Duodenal mucosa (tissue), 2 donors: ENCODE results near the gene SPO11.

Experiments
- H3K27ac ChIP-seq: one replicate; pipeline ENCODE4 v1.7.0; 2013; ENCODE audit warnings: low read depth, low read length
- H3K27me3 ChIP-seq, 2 donors: one replicate each; pipeline ENCODE4 v1.7.0; 2013; ENCODE audit warnings: low read length in 2 of 2, control low read depth in 1 of 2; ENCODE audit not compliant: insufficient read depth in 2 of 2, control insufficient read depth in 1 of 2
- H3K36me3 ChIP-seq, 2 donors: one replicate each; pipeline ENCODE4 v1.7.0; 2013; ENCODE audit warnings: low read length in 2 of 2, control low read depth in 1 of 2; ENCODE audit not compliant: insufficient read depth in 2 of 2, control insufficient read depth in 1 of 2
- H3K4me1 ChIP-seq, 2 donors: one replicate each; pipeline ENCODE4 v1.7.0; 2013; ENCODE audit warnings: low read length in 2 of 2, control low read depth in 1 of 2; ENCODE audit not compliant: insufficient read depth in 2 of 2, control insufficient read depth in 1 of 2
- H3K4me3 ChIP-seq, 2 donors: one replicate each; pipeline ENCODE4 v1.7.0; 2013; ENCODE audit warnings: low read length in 2 of 2, low read depth in 1 of 2
- H3K9ac ChIP-seq, 2 donors: one replicate each; pipeline ENCODE4 v1.7.0; 2013; ENCODE audit warnings: low read length in 2 of 2, low read depth in 1 of 2
- H3K9me3 ChIP-seq, 2 donors: one replicate each; pipeline ENCODE4 v1.7.0; 2013; ENCODE audit warnings: low read length in 2 of 2, control low read depth in 1 of 2; ENCODE audit not compliant: control insufficient read depth in 1 of 2

The SPO11 gene

DNA sequence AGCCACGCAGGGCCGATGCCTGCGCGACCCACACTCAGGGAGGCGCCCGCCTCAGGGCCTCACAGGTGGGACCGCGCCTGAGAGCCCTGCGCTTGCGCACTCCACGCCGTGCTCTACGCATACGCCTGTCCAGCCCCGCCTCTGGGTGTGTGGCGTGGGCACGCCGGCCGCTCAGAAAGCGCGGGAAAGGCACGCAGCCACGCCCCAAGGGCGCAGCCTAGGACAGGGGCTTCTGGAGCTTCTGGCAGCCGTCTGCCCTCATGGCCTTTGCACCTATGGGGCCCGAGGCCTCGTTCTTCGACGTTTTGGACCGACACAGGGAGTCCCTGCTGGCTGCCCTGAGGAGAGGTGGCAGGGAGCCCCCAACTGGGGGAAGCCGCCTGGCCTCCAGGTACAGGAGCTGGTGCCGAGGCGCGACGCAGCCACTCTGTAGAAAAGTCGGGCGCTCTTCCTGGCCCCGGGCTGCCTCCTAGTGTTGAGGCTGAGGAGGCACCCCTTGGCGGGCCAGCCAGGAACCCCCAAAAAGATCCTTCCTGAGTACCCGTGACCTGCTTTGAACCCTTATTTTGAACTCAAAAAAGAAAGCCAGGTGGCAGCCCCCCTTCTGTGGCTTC is at the start of gene SPO11:
SPO11 (plus strand) TSS at position 196 of the 614 bp plus-strand sequence; CDS start at position 261, 65 bp downstream.
- Histone ChIP-seq H3K9ac (no peak within 1 kb of the TSS), H3K4me3 (no peak within 1 kb of the TSS), H3K27ac (no peak within 1 kb of the TSS), H3K36me3 (no peaks in the 10 kb centered on the region), H3K4me1 (peaks cover 0 to 3% of the 10 kb centered on the region in 2 donors), H3K9me3 (no peaks in the 10 kb centered on the region), H3K27me3 (peaks cover 0 to 9% of the 10 kb centered on the region in 2 donors)

GRCh38 chr20:57280221-57280620 is 49.4 kb upstream of the SPO11 start:
- H3K9me3 ChIP-seq, result no peaks in the 10 kb centered on the region
- H3K36me3 ChIP-seq, result no peaks in the 10 kb centered on the region
- H3K4me1 ChIP-seq, result no peaks in the 10 kb centered on the region
- no peak overlapping the region for H3K4me3 ChIP-seq
- peaks cover 0 to 15% of the 10 kb centered on the region in 2 donors for H3K27me3 ChIP-seq
- no peak overlapping the region for H3K27ac ChIP-seq
- no peak overlapping the region for H3K9ac ChIP-seq

DNA sequence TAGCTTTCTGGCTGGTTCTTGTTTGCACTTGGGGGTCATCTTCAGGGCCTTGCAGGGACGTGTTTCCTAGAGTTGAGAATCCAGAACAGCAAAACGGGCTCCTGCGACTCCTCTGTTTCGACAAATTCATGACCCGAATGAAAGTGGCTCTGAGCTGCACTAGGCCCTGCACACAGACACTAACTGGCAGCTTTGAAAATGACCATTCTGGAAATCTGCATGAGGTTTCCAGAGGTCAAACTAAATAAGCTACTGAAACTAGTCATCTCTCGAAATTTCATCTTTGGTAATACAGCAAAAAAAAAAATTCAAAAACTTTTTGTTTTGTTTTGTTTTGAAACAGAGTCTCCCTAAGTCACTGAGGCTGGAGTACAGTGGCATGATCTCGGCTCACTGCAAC is 47.7 kb upstream of the SPO11 start:
- Histone ChIP-seq H3K4me1 (no peaks in the 10 kb centered on the region), H3K36me3 (no peaks in the 10 kb centered on the region), H3K27me3 (peaks cover 1 to 12% of the 10 kb centered on the region in 2 donors), H3K9ac (no peak overlapping the region), H3K4me3 (no peak overlapping the region), H3K9me3 (no peaks in the 10 kb centered on the region), H3K27ac (no peak overlapping the region)

DNA sequence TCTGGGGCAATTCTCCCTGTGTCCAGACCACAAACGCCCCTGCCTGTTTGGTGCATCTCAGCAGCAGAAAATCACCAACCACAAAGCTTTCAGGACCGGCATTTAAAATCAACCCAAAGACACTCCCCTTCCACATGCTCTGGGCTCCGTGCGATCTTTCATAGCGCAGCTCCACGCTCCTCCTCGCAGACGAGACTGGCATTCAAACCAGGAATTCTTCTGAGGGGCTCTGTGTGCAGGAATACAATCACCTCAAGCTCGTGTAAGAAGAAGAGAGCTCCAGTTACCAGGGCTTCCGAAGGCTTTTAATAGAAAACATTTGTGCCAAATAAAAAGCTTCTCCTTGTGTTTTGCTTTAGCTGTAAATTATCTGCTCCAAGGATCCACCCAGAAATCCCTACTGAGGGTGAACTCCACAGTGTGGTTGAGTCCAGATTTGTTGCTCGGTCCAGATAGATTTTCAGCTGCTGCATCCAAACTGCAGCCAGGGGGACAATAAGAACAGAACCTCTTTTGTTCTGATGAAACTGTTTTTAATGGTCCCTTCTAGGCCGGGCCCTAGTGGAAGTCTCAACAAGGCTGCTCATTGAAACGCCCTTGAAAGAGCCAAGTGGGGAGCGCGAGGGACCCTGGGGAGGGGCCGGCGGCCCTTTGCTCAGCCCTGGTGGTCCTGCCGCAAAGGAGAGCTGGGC is 46.8 kb upstream of the SPO11 start:
- H3K27me3 ChIP-seq, result peaks cover 5 to 19% of the 10 kb centered on the region in 2 donors
- H3K4me1 ChIP-seq, result no peaks in the 10 kb centered on the region
- no peak overlapping the region for H3K27ac ChIP-seq
- no peaks in the 10 kb centered on the region for H3K9me3 ChIP-seq
- no peak overlapping the region for H3K4me3 ChIP-seq
- no peak overlapping the region for H3K9ac ChIP-seq
- H3K36me3 ChIP-seq, result no peaks in the 10 kb centered on the region

DNA sequence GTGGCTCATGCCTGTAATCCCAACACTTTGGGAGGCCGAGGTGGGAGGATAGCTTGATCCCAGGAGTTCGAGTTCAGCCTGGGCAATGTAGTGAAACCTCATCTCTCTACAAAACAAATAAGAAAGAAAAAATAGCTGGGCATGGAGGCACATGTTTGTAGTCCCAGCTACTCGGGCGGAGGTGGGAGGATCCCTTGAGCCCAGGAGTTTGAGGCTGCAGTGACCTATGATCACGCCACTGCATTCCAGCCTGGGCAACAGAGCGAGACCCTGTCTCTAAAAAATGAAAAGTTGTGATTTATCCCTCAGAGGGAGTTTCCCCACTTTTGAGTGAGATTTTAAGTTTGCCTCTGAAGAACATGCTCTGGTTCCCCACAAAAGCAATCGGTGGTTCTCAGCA is 45.7 kb upstream of the SPO11 start:
- Histone ChIP-seq H3K36me3 (no peaks in the 10 kb centered on the region), H3K9ac (no peak overlapping the region), H3K27me3 (peaks cover 5 to 24% of the 10 kb centered on the region in 2 donors), H3K9me3 (no peaks in the 10 kb centered on the region), H3K4me3 (no peak overlapping the region), H3K27ac (no peak overlapping the region), H3K4me1 (peaks cover 0 to 7% of the 10 kb centered on the region in 2 donors)

DNA sequence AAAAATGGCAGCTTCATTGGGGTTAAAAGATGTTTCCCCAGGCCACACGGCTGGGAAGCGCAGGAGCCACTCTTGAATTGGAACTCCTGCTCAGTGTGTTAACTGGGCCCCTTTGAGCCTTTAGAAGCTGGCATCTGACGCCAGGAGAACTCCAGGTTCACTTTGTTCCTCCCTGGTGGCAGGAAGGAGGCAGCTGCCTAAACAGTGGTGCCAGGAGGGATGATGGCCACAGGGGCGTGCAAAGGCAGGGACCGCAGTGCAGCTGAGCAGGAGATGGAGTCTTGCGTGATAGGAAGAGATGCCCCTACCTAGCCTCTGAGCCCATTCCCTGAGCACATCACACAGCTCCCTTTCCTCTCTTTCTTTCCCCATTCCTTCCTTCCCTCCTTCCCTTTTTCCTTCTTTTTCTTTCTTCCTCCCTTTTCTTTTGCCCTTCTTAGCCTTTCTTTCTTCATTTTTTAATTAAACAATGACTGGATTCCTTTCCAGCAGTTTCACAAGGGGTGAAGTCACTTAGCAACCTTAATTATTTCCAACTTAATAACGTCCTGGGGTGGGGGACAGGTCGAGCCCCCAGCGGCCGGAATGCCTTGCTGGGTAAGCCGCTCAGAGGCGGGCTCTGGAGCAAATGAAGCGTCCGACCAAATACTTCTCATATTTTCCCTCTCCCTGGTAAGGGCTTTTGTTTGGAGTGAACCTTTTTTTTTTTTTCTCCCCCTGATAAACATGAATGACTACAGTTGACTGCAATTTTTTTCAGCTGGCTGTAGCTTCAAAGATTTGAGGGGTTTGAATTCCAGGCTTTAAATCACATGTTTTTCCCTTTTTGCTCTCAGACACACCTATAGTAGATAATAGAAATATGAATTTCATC is 42.4 kb upstream of the SPO11 start:
- Histone ChIP-seq H3K27ac (no peak overlapping the region), H3K9ac (no peak overlapping the region), H3K9me3 (no peaks in the 10 kb centered on the region), H3K4me1 (peaks cover 0 to 7% of the 10 kb centered on the region in 2 donors), H3K4me3 (no peak overlapping the region), H3K27me3 (peaks cover 5 to 34% of the 10 kb centered on the region in 2 donors), H3K36me3 (no peaks in the 10 kb centered on the region)

DNA sequence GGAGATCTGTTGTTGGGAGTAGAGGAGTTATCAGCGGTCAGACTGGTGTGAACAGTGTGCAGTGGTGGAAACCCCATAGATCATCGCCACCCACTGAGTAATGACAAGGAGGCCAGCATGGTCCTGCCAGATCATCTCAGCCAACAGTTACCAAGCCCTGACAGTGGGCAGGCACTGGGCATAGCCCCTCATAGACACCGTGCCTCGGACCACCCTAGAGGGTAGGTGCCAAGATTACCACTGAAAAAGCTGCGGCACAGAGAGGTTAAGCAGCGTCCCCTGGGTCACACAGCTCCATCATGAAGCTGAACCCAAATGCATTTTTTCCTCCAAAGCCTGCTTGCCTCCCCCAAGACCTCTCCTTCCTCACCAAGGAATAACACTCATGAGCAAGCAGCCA is 41.7 kb upstream of the SPO11 start:
- no peak overlapping the region for H3K27ac ChIP-seq
- H3K9ac ChIP-seq, result no peak overlapping the region
- H3K4me1 ChIP-seq, result peaks cover 0 to 7% of the 10 kb centered on the region in 2 donors
- peaks cover 5 to 34% of the 10 kb centered on the region in 2 donors for H3K27me3 ChIP-seq
- no peaks in the 10 kb centered on the region for H3K9me3 ChIP-seq
- no peaks in the 10 kb centered on the region for H3K36me3 ChIP-seq
- H3K4me3 ChIP-seq, result no peak overlapping the region

GRCh38 chr20:57288651-57289277 is 40.8 kb upstream of the SPO11 start:
- Histone ChIP-seq H3K36me3 (no peaks in the 10 kb centered on the region), H3K27ac (no peak overlapping the region), H3K4me3 (no peak overlapping the region), H3K9me3 (no peaks in the 10 kb centered on the region), H3K27me3 (peaks cover 5 to 31% of the 10 kb centered on the region in 2 donors), H3K4me1 (peaks cover 0 to 7% of the 10 kb centered on the region in 2 donors), H3K9ac (no peak overlapping the region)

DNA sequence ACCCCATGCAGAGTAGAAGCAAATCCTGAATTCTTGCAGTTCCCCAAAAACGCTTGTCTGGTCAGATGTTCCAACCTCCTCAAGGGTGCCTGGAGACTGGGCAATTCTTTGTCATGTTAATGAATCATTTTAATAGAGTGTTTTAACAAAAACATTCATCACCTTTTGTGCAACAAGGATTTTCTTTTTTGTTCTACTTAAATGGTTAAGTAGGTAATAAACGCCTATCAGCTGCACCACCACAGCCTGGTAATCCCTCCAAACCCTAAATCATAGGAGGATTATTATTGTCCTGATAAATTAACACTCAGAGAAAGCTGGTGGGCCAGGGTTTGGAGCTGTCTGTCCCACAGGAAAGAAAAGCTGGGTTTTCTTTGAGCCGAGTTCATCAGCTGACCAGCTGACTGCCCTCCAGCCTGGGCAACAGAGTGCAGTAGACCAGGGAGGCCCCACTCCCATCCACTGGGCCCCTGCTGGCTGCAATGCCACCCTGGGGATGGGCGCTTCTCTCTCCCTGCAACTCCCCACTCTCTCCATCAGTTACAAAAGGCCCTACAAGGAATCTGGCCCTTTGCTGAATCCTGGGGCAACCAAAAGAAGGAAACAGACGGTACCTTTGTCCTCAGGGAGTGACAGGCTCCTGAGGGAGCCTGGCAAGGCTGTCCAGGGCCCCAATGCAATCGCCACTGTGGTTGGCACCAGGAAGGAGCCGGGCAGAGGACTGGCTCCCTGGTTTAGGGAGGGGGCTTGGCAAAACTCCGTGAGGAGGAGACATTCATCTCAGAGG is 40.0 kb upstream of the SPO11 start:
- Histone ChIP-seq H3K9me3 (no peaks in the 10 kb centered on the region), H3K36me3 (no peaks in the 10 kb centered on the region), H3K9ac (no peak overlapping the region), H3K4me3 (no peak overlapping the region), H3K4me1 (peaks cover 0 to 7% of the 10 kb centered on the region in 2 donors), H3K27ac (no peak overlapping the region), H3K27me3 (peaks cover 5 to 25% of the 10 kb centered on the region in 2 donors)
